Neural progenitor cell (in vitro differentiated cells): ENCODE results near the gene HMHB1. TPM values are rescaled to one million over a fixed set of nuclear protein-coding genes. Genes with fewer than 3 reads are reported as not detected.

Experiments used
- DNase-seq: peaks from one replicate; pipeline ENCODE4 v3.0.0-alpha.2; 2016; ENCODE audit warnings: low spot score
- H2AFZ ChIP-seq: fragments of 200-600 bp; sonication (generic); replicated peaks from 2 replicates; pipeline ENCODE4 v1.6.1; 2016; ENCODE audit warnings: antibody characterized with exemption
- H3F3A ChIP-seq: fragments of 200-600 bp; sonication (generic); 2 replicates; pipeline ENCODE4 v1.6.1; 2016; ENCODE audit warnings: antibody characterized with exemption, low read depth
- H3K27ac ChIP-seq: fragments of 200-600 bp; sonication (generic); 2 replicates; pipeline ENCODE4 v1.5.1; 2016; ENCODE audit warnings: mild to moderate bottlenecking
- H3K27me3 ChIP-seq: fragments of 200-600 bp; sonication (generic); 2 replicates; pipeline ENCODE4 v1.6.1; 2016; ENCODE audit warnings: mild to moderate bottlenecking, moderate library complexity
- H3K36me3 ChIP-seq: fragments of 200-600 bp; sonication (generic); 2 replicates; pipeline ENCODE4 v1.5.1; 2016
- H3K4me1 ChIP-seq: fragments of 200-600 bp; sonication (generic); 2 replicates; pipeline ENCODE4 v1.6.1; 2016; ENCODE audit warnings: mixed run types
- H3K4me2 ChIP-seq: fragments of 200-600 bp; sonication (generic); 2 replicates; pipeline ENCODE4 v1.6.1; 2016
- H3K4me3 ChIP-seq: fragments of 200-600 bp; sonication (generic); 2 replicates; pipeline ENCODE4 v1.5.1; 2016
- H3K79me2 ChIP-seq: fragments of 200-600 bp; sonication (generic); 2 replicates; pipeline ENCODE4 v1.6.1; 2016; ENCODE audit warnings: low read depth
- H3K9ac ChIP-seq: fragments of 200-600 bp; sonication (generic); 2 replicates; pipeline ENCODE4 v1.6.1; 2016
- H3K9me3 ChIP-seq: fragments of 200-600 bp; sonication (generic); 2 replicates; pipeline ENCODE4 v1.5.1; 2016; ENCODE audit warnings: low read depth
- H4K20me1 ChIP-seq: fragments of 200-600 bp; sonication (generic); 2 replicates; pipeline ENCODE4 v1.6.1; 2016; ENCODE audit warnings: low read depth
- H3K27ac Mint-ChIP-seq: 3 replicates; pipeline ENCODE4 v1.8.0; 2021; ENCODE audit warnings: mixed read lengths
- H3K27me3 Mint-ChIP-seq: 2 replicates; pipeline ENCODE4 v1.8.0; 2022; ENCODE audit warnings: low read depth, mild to moderate bottlenecking, inconsistent platforms, moderate library complexity, mixed read lengths; ENCODE audit not compliant: insufficient read depth
- H3K36me3 Mint-ChIP-seq: 3 replicates; pipeline ENCODE4 v1.8.0; 2021; ENCODE audit warnings: mixed read lengths
- H3K4me1 Mint-ChIP-seq: 3 replicates; pipeline ENCODE4 v1.8.0; 2021; ENCODE audit warnings: mixed read lengths
- H3K4me3 Mint-ChIP-seq: 3 replicates; pipeline ENCODE4 v1.8.0; 2021; ENCODE audit warnings: mild to moderate bottlenecking, moderate library complexity, mixed read lengths
- H3K9me3 Mint-ChIP-seq: 3 replicates; pipeline ENCODE4 v1.8.0; 2020; ENCODE audit warnings: mixed read lengths
- CTCF ChIP-seq: fragments of 200-600 bp; sonication (generic); IDR thresholded peaks from 2 replicates; pipeline ENCODE4 v1.5.1; 2017; ENCODE audit warnings: antibody characterized with exemption, mild to moderate bottlenecking
- EZH2 ChIP-seq: fragments of 200-600 bp; sonication (generic); IDR thresholded peaks from 2 replicates; pipeline ENCODE4 v1.6.1; 2017; ENCODE audit warnings: antibody characterized with exemption, mild to moderate bottlenecking, moderate library complexity
- EZH2phosphoT487 ChIP-seq: fragments of 200-600 bp; sonication (generic); IDR thresholded peaks from 2 replicates; pipeline ENCODE4 v1.6.1; 2017; ENCODE audit warnings: antibody characterized with exemption
- total RNA-seq: library from RNA; depleted of rRNA; stranded (reverse); fragments of >200 nt; gene quantifications from 2 replicates; pipeline ENCODE4 v1.2.3, GENCODE V29; 2015; ENCODE audit warnings: low replicate concordance

The HMHB1 gene
- total RNA-seq, 1 donor from 2014 or later = not detected

DNA sequence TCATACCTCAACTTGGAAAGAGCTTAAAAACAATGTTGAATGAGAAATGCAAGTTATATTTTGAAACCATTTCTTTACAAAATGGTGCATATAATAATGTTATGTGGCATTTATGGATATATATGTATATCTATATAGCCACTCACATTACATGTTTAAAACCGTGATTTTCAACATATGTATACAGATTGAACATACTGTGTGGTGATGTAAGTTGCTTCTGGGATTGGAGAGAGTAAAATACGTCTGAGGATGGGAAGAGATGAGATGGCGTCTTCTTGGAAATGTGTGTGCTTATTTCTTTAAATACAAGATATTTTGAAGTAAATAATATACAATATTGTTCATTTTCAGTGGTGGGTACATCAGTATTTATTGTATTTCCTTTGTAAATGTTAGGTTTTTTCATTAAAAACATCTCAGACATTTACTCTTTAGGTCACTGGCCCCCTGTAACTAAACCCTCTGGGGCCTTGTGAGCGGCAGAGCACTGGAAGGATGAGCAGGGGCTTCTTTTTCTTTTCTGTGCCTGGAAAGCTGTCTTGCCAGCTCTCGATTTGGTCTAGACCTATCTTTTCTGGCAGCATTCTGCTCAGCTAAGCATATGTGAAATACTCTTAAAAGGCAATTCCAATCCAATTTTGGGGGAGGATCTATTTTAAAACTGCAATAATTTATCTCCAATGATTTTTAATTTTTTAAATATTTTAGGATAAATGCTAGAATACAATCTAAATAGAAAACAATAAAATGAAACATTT lies 42.8 kb upstream of the HMHB1 start:
- H4K20me1 ChIP-seq = no peaks in the 10 kb centered on the region
- H3K79me2 ChIP-seq = no peaks in the 10 kb centered on the region
- H3K27ac ChIP-seq = no peak overlapping the region
- Mint-ChIP-seq H3K27ac (no peak overlapping the region), H3K27me3 (peaks cover 3% of the 10 kb centered on the region), H3K4me3 (no peak overlapping the region), H3K36me3 (no peaks in the 10 kb centered on the region), H3K4me1 (peaks cover 2% of the 10 kb centered on the region), H3K9me3 (peaks cover 4% of the 10 kb centered on the region)
- TF ChIP-seq EZH2phosphoT487 = no peak
- no peak for TF ChIP-seq CTCF
- TF ChIP-seq EZH2 = no peak
- no peak overlapping the region for H3K4me3 ChIP-seq
- H3K36me3 ChIP-seq = no peaks in the 10 kb centered on the region
- H3K9ac ChIP-seq = no peak overlapping the region
- DNase-seq = no peak
- H3K4me1 ChIP-seq = no peaks in the 10 kb centered on the region
- H3K4me2 ChIP-seq = no peak overlapping the region
- no peaks in the 10 kb centered on the region for H3F3A ChIP-seq
- no peaks in the 10 kb centered on the region for H3K27me3 ChIP-seq
- H2AFZ ChIP-seq = no peak overlapping the region
- H3K9me3 ChIP-seq = no peaks in the 10 kb centered on the region

DNA sequence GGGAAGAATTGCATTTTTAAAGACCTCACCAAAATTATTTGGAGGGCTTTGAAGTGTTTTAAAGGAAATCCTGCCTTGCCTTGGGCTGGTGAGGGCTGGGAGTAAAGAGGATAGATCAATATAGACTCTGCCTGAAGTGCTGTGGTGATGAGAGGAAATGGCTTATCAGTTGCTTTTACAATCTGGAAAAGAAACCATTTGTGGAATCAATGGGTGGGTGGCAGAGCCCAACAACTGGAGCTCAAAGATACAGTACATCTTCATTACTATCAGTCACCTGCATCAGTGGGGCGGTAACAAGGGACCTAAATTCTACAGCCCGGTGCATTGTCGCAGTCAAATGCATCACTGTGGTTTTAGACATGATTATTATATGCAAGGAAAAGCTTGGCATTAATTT lies 41.5 kb upstream of the HMHB1 start:
- Histone ChIP-seq H3K4me1 (no peaks in the 10 kb centered on the region), H4K20me1 (no peaks in the 10 kb centered on the region), H3K9me3 (no peaks in the 10 kb centered on the region), H3K9ac (no peak overlapping the region), H3K36me3 (no peaks in the 10 kb centered on the region), H2AFZ (no peak overlapping the region), H3K27ac (no peak overlapping the region), H3K27me3 (no peaks in the 10 kb centered on the region), H3K79me2 (no peaks in the 10 kb centered on the region), H3K4me2 (no peak overlapping the region), H3K4me3 (no peak overlapping the region), H3F3A (no peaks in the 10 kb centered on the region)
- DNase-seq = no peak
- TF ChIP-seq EZH2 (no peak), EZH2phosphoT487 (no peak), CTCF (no peak)
- H3K27me3 Mint-ChIP-seq = peaks cover 3% of the 10 kb centered on the region
- no peak overlapping the region for H3K27ac Mint-ChIP-seq
- peaks cover 2% of the 10 kb centered on the region for H3K4me1 Mint-ChIP-seq
- peaks cover 4% of the 10 kb centered on the region for H3K9me3 Mint-ChIP-seq
- no peak overlapping the region for H3K4me3 Mint-ChIP-seq
- H3K36me3 Mint-ChIP-seq = no peaks in the 10 kb centered on the region

GRCh38 chr5:143771189-143771588 lies 40.8 kb upstream of the HMHB1 start:
- Mint-ChIP-seq H3K9me3 (peaks cover 4% of the 10 kb centered on the region), H3K4me1 (peaks cover 2% of the 10 kb centered on the region), H3K36me3 (no peaks in the 10 kb centered on the region), H3K27me3 (peaks cover 3% of the 10 kb centered on the region), H3K27ac (no peak overlapping the region), H3K4me3 (no peak overlapping the region)
- Histone ChIP-seq H3K79me2 (no peaks in the 10 kb centered on the region), H3K27me3 (no peaks in the 10 kb centered on the region), H3K27ac (no peak overlapping the region), H4K20me1 (no peaks in the 10 kb centered on the region), H3K9me3 (no peaks in the 10 kb centered on the region), H3K36me3 (no peaks in the 10 kb centered on the region), H2AFZ (peak overlapping the region; percentile 71), H3K4me1 (no peaks in the 10 kb centered on the region), H3F3A (no peaks in the 10 kb centered on the region), H3K4me2 (no peak overlapping the region), H3K4me3 (no peak overlapping the region), H3K9ac (no peak overlapping the region)
- TF ChIP-seq EZH2phosphoT487 (no peak), EZH2 (no peak), CTCF (no peak)
- DNase-seq = no peak
